Activated CD4-positive, alpha-beta T cell treated with anti-CD3 and anti-CD28 coated beads for 4 hours (primary cell): ENCODE measurements around the gene PRPS2.
A peak's percentile ranks its signal among the peaks of the same experiment; 100 is the strongest.

Source experiments
- DNase-seq, 2 donors: peaks; one replicate each; pipeline ENCODE4 v3.0.0-alpha.2; 2020

The PRPS2 gene

DNA sequence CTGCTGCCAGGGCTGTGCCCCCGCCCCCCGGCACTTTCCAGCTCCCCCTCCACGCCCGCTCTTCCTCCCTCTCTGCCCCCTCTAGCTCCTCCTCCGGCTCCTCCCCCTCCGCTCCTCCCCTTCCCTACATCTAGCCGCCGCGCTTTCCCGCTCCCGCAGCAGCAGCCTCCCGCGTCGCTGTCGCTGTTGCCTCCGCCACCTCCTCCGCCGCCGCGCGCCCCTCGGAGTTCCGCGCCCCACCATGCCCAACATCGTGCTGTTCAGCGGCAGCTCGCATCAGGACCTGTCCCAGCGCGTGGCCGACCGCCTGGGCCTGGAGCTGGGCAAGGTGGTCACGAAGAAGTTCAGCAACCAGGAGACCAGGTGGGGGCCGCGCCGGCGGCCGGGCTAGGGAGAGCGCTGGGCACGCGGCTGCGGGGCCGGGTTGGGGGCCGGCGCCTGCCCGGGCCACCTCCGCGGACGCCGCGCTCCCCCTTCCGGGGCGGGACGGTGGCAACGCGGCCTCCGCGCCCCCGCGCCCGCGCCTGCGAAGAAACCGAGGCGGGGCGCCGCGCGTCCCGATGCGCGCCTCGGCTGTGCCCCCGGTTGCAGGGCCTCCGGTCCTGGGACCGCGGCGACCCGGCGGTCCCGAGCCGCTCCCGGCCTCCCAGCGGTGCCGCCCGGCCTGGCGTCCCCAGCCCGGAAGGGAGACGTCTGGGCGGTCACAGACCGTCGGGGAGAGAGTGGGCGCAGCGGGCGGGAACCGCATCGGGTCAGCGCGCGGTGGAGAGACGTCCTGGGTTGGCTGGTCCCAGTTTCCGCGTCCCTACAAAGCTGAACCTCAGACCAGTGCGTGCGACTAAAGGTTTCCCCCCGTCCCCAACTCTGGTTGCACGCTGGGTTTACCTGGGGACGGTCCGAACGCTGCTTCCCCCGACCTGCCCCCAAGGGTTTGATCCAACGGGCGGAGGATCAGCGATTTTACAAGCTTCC is at the start of gene PRPS2:
PRPS2 (plus strand) TSS at position 156 of the 972 bp plus-strand sequence; CDS start at position 242, 86 bp downstream.
- DNase-seq = peak; percentile 71 to 72

DNA sequence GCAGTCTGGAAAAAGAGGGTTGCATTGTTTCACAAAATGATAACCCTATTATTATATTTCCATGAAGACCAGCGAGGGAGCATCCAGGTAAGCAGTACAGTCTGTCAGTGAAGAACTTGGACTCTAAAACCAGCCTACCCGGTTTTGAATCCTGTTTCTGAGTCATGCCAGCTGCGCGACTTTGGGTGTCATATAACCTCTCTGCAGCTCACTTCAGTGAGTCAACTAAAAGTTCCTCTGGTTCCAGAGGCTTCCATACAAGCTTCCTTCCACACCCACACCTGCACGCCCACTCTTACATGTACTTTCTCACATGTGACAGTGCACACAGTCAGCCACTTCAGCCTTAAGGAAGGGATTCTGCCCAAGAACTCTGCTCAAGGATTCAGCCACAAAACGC is 49.8 kb upstream of the PRPS2 start:
- no peak for DNase-seq

DNA sequence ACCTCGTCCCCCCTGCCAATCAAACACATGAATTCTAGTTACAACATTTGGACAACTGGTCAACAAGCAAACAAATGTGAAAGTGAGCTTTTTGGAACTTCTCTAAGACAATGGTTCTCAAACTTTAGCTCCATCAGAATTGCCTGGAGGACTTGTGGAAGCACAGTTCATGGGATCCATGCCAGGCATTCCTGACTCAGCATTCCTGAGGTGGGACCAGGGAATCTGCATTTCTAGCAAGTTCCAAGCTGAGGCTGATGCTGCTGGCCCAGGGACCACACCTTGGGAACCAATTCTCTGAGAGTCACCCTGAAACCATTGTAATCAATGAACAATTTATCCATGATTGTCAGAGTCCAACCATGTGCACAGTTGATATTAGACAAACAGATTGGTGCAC is 43.8 kb upstream of the PRPS2 start:
- DNase-seq = no peak

DNA sequence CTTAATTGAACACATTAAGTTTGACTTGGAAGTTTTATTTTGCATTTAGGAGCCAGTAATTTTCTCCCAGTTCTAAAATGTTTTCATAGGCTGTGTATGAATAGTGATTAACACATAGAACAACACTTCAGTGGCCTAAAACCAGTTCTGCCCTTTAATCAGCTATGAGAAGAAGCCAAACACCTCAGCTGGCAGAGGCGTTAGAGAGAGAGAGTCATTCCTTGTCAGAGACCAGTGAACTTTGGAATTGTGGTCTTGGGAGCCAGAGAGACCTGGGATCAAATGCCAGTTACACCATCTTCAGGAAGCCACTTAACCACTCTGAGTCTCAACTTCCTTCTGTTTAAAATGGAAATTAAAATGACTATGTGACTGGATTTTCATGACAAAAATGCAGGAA is 39.3 kb upstream of the PRPS2 start:
- DNase-seq = no peak

DNA sequence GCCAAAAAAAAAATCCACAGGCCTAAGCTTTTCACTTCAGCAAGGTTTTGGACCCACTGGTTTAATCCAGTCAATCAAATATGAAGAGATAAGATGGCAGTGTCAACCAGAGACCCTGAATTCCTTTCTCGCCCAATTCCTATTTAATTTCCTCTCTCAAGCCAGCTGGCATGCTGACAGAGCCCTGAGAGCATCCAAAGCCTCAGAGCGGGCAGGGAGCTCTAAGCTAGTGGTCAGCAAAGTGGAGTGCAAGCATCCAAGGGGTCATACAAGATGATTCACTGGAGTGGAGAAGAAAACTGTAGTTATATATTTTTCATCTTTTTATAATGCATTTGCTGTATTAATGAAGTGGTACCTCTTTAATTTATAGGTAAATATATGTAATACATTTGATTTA is 37.8 kb upstream of the PRPS2 start:
- DNase-seq = no peak

DNA sequence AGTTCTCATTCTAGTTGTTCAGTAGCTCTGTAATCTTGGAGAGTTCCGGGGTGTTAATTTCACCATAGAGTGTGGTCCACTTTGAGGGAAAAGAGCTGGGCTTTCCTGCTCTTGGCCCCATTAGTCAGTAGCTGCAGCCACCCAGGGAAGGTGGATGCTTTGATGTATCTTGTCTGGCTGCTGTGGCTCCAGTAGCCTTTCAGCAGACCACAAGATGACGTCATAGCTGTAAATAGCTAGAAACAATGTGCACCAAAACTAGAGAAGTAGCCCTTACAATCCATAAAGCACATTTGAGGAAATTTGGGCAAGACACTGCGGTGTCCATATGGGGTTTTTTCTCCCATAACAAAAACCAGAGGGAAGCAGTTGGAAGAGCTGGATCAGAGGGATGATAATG is 32.9 kb upstream of the PRPS2 start:
- DNase-seq = no peak

DNA sequence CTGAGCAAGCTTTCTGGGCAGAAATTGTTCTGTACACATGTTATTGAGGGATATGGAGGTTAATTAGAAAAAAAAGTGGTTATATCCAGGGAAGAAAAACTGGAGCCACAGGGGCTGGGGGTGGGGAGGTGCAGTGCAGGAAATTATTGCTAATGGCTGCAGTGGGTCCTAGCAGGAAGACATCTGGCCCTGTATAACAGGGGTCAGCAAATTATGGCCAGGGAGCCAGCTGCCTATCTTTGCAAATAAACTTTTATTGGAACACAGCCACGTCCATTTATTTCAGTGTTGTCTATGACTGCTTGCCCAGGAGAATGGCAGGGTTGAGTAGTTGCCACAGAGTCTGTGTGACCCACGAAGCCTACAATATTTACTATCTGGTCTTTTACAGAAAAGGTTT is 23.4 kb upstream of the PRPS2 start:
- DNase-seq = no peak

DNA sequence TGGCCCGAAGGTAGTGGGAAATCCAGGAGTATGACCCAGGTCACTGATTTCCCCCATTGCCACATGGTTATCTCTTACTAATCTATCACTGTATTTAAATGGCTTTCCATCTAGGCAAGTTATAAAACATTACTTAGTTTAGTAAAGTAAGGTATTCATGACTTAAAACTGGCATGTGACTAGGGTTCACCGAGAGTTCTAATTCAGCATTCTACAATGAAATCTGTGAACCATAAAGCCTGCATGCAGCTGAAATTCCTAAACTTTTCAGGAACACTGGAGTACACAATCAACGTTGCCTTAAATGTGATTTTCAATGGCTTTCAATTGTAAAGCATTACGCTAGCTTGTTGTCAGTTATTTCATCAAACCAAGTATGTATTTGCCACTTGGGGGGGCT is 22.7 kb upstream of the PRPS2 start:
- no peak for DNase-seq

DNA sequence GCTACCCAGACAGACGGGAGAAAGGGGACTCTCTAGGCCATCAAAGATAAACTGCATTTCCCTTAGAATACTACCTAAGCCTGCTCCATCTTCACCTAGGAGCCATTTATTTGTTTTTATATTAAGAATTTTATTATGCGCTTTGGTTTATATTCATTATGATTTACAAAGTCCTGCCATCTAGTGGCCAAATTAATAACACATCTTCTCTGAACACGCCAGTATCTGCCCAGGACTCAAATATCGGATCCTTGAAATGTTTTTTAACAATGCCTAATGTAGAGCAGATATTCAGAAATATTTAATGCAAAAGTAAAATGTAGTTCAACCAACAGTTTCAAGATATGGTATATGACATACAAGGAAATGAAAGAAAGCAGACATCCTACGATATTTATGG is 20.8 kb upstream of the PRPS2 start:
- DNase-seq = no peak

DNA sequence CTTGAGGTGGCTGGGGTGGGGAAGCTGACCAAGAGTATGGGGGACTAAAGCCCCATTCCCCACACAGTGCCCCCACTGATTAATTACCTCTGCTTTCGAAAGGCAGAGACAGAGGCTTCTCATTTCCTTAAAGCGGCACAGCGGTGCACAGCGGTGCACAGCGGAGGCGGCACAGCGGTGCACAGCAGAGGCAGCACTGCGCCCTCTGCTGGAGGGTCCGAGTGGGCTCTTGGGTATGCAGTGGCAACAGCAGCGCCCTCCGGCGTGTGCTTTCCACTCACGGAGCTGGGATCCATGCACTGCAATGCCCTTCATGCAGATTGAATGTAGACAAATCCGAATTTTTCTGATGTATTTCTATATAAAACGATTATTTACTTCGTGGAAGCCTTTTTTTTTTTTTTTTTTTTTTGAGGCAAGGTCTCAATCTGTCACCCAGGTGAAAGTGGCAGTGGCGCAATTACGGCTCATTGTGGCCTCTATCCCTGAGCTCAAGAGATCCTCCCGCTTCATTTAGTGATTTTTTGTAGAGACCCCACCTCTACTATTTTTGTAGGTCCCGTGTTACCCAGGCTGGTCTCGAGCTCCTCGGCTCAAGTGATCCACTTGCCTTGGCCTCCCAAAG is 19.7 kb upstream of the PRPS2 start:
- DNase-seq = peak; percentile 59 to 70

DNA sequence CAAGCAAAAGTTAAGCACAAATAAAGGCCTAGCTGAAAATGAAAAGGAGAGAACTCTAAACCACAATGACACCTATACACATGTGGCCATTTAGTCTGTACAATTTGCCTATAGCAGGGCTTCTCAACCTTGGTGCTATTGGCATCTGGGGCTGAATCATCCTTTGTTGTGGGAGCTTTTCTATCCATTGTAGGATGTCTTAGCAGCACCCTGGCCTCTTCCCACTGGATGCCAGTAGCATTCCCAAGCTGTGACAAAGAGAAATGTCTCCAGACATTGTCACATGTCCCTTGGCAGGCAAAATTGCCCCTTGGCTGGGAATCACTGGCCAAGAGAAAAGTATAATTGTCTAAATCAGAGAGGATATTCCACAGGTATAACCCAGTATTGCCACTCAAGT is 13.5 kb upstream of the PRPS2 start:
- DNase-seq = no peak

DNA sequence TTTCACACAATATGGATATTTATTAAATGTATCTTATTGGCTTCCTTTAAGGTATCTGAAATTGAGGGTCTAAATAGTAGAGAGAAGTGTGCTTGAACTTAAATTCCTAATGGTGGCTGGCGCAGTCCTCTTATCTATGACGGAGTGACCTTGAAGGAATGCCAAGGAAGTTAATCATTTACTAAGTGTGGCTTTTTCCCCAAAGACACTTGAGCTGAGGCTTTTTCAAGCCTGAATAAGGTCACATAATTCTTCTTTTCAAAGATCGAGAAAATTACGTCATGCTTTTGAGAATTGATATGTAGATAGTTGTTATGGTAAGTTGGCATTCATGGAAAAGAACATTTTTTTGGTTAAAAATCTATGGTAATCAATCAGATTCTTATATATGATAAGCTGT is 11.7 kb upstream of the PRPS2 start:
- no peak for DNase-seq

DNA sequence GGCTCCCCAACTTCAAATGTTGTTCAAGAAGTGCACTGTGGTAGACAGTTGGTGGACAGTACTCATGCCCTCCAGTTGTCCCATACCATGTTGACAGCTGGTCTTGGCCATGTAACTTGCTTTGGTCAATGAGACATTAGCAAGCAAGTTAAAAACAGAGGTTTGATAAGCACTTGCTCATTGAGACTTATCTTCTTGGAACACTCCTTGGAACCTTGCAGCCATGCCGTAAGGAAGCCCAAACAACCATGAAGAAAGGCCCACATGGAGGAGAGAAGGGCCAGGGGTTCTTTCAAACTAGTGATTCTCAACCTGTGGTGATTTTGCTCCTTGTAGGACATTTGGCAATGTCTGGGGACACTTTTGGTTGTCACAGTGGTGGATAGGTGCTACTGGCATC is 2.6 kb upstream of the PRPS2 start:
- DNase-seq = no peak

DNA sequence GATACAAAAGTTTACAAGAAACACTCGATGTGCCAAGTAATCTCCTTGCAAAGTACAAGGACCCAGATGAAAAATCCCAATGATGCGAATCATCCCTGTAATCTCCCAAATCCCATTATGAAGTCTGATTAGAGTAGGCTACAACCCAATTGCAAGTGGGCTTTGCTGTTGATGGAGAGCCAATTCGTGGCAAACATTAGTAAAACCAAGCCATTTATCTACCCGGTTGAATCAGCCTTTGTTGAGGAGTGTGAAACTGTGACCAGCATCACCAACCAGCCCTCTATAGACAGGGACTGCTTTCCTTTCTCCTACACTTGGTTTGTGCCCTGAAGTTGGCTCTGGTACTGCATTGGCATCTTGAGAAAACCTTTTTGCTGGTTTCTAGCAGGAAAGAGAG is 1.2 kb upstream of the PRPS2 start:
- DNase-seq = no peak

DNA sequence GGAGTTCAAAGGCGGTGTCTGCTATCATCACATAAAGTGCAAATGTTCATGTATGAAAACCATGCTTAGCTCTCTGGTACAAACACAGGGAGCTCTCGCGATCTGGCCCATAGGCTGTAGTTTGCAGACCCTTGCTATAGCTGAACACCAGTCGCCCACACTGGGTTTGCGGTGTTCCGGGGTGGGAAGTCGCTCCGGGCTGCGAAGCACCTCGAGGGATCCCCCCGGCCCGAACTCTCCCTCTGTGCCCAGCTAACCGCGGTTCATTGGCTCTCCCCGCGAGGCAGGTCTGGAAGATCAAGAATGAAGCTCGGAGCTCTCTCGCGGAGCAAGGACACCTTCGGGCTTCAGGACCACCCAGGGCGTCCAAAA is 341 bp upstream of the PRPS2 start:
- peak in 1 of 2 donors; percentile 9 for DNase-seq

DNA sequence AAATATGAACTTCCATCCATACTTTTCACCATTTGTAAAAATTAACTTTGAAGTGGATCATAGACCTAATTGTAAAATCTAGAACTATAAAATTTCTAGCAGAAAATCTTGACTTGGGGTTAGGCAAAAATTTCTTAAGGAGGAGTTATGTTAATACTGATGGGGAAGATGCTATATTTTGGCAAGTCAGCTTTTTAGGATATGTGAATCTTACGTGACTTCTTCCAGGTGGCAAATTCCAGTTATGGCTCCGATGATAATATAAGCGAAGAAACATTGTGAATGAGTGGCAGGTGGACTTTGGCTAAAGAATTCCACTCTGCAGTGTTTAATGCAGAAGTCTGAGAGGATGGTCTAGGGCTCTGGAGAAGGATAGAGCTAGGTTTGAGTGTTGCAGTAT is 1.5 kb downstream of the PRPS2 start:
- no peak for DNase-seq

DNA sequence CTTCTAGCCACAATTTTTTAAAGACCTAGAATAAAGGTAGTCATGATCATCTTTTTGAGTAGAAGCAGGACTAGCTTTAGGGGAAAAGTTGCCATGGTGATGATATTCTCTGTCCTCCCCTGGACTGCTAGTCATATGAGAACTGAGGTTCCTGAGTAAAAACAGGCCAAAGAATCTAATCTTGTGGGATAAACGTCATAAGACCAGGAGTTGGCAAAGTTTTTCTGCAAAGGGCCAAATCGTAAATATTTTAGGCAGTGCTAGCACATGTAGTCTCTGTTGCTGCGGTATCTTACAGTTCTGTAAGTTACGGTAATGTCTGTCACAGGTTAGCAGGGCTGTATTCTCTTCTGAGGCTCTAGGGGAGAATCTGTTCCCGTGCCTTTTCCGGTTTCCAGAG is 3.4 kb downstream of the PRPS2 start:
- DNase-seq = no peak

DNA sequence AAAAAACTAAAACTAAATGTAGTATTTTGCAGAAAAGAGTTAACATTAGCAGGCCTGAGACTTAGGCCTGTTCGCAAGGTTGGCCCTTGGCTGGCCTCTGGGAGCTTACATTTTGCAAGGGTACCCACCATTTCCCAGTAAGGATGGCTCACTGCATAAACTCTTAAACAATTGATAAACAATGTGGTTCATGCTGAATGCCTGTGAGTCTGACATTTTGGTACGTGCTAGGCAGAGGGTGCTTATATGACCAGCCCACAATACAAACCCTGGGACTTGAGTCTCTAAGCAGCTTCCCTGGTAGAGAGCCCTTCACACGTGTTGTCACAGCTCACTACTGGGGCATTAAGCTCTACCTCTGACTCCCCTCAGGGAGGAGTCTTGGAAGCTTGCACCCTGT is 7.4 kb downstream of the PRPS2 start:
- no peak for DNase-seq

DNA sequence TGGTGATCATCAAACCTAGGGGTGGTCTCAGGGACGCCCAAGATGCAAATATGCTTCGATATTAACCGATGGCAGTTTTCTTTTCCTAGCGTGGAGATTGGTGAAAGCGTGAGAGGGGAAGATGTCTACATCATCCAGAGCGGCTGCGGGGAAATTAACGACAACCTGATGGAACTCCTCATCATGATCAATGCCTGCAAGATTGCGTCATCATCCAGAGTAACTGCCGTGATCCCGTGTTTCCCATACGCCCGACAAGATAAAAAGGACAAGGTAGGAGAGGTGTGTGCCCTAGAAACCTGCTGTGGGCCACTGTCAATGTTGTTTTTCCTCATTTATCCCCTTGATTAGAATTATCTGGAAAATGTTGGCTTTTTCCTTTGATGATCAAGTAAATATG is 7.9 kb downstream of the PRPS2 start:
- DNase-seq = no peak

DNA sequence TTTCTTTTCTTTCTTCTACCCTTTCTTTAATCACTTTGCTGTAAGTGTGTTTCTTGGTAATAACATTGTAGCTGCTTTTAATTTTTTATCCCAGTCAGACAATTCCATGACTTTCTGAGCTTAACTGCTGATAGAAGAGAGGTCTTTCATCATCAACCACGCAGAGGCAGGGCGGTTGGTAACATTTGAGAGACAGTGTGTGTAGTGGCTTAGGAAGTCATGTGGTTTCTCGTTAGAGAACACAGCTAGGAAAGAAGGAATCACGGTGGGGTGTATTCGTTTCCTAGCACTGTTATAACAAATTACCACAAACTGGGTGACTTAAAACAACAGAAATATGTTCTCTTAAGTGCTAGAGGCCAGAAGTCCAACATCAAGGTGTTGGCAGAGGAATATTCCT is 11.5 kb downstream of the PRPS2 start:
- peak; percentile 11 to 13 for DNase-seq

DNA sequence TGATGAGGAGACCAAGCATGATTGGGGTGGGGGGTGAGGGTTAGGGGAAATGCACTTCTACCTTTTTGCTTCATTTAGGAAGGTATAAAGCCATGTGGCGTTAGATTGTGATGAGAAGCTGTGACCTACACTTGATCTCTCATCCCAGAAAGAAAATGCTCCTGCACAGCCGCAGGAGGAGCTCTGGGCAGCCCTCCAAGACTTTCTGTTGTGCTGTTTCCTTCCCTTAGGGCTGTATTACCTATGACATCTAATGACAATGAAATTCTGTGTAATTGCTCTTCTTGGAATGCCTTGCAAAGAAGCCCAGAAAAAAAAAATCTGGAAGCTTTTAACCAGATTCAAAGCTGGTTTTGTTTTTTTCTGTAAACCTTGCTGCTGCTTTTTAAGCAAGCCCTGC is 13.4 kb downstream of the PRPS2 start:
- DNase-seq = no peak

DNA sequence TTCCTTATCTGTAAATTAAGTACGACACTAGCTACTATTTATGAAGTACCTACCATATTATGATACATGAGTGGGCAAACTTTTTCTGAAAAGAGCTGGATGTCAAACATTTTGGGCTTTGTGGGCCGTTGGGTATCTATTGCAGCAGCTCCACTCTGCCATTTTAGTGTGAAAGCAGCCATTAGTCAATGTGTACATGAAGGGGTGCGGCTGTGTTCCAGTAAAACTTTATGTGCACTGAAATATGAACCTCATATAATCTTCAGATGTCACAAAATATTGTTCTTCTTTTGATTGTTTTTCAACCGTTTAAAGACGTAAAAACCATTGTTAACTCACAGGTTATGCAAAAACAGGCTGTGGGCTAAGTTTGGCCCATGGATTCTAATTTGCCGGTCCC is 14.1 kb downstream of the PRPS2 start:
- no peak for DNase-seq

DNA sequence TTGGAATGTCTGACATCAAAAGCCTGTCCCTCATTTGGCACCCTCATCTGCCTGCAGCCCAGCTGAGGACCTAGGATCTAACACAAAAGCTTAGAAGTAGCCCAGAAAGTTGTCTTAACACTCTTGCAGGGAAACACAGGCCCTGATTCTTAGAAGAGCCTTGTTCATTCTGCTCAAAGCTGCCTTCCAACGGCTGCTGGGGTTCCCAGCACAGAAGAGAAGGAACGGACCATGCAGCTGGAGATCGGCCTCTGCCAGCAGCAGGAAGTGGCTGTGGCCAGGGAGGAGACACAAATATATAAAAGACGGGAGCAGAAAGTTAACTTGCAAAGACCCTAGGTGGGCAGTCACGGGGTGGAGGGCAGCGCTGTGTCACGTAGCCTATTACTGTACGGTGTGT is 20.4 kb downstream of the PRPS2 start:
- DNase-seq = no peak

DNA sequence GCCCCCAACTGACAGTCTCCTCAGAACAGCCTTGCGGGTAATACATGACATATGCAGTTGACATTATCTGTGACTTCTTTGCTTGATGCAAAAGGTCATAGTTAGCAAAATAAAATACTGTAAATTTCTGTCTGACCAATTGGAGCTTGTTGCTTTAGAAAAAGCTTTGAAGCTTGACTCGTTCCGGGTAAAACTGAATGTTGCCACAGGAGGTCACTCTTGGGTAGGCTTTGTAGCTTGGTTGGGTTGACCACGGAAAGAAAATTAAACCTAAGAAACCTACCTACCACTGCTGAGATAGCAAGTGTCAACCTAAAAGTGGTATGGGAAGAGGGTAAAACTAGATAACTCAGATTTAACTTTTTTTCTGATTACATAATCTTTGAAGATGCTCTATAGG is 23.2 kb downstream of the PRPS2 start:
- peak in 1 of 2 donors; percentile 31 for DNase-seq

DNA sequence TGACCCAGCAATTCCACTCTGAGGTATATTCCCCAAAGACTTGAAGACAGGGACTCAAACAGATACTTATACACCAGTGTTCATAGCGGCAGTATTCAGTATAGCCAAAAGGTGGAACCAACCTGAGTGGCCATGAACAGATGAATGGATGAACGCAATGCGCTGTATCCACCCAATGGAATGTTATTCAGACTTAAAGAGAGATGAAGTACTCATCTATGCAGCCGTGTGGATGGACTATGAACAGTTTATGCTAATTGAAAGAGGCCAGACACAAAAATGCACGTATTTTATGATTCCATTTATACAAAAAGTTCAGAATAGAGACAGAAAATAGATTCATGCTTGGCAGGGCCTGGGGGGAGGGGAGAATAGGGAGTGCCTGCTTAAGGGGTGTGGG is 26.3 kb downstream of the PRPS2 start:
- no peak for DNase-seq
